SK-N-SH (cell line): ENCODE results near the gene ACSS2. TPM values are rescaled to one million over a fixed set of nuclear protein-coding genes. Genes with fewer than 3 reads are reported as not detected.
"Not testable (repeated sequence)": the region's sequence is repeated elsewhere in the genome, so short reads cannot be mapped to it uniquely, and the experiment has no call there.

Experiments
- CTCF ChIA-PET: fragments of 300-600, 350-600 bp; formaldehyde crosslinking; extraction: SDS; loops from one replicate; lab custom pipeline; 2021; lab: Yijun Ruan, JAX
- POLR2A ChIA-PET: fragments of 350-600 bp; sonication (Branson Sonifier 250); formaldehyde crosslinking; extraction: SDS; loops from one replicate; lab custom pipeline; 2020; ENCODE audit warnings: antibody characterized with exemption, inconsistent platforms; lab: Yijun Ruan, JAX
- DNase-seq: peaks from one replicate; pipeline ENCODE4 v3.0.0; 2012
- H2AFZ ChIP-seq: fragments of 200-600 bp; sonication (generic); 2 replicates; pipeline ENCODE4 v1.8.1; 2016; ENCODE audit warnings: antibody characterized with exemption, mild to moderate bottlenecking, low read depth
- H3F3A ChIP-seq: fragments of 200-600 bp; sonication (generic); replicated peaks from 2 replicates; pipeline ENCODE3; 2016; ENCODE audit warnings: antibody characterized with exemption, mild to moderate bottlenecking; ENCODE audit not compliant: insufficient read depth
- H3K27ac ChIP-seq, 2 experiments: fragments of 200-500 bp in 1 of 2; fragments of 200-600 bp in 1 of 2; sonication (Bioruptor generic) in 1 of 2; sonication (generic), shearing (Covaris generic) in 1 of 2; 2 replicates each; pipeline versions ENCODE4 v1.5.1 to v1.6.1; 2014 to 2016; ENCODE audit warnings: low read depth in 2 of 2, inconsistent platforms in 1 of 2, low read length in 1 of 2, mild to moderate bottlenecking in 1 of 2, mixed read lengths in 1 of 2
- H3K27me3 ChIP-seq: fragments of 200-600 bp; sonication (generic), shearing (Covaris generic); 2 replicates; pipeline ENCODE4 v1.6.1; 2016; ENCODE audit warnings: mixed run types; ENCODE audit not compliant: insufficient read depth
- H3K36me3 ChIP-seq, 2 experiments: fragments of 200-500 bp in 1 of 2; fragments of 200-600 bp in 1 of 2; sonication (Bioruptor generic) in 1 of 2; sonication (generic) in 1 of 2; replicated peaks in 1 of 2; 2 replicates each; pipeline versions ENCODE3 to v1.5.1; 2014 to 2016; ENCODE audit warnings: low read length in 1 of 2, mild to moderate bottlenecking in 1 of 2; ENCODE audit not compliant: insufficient read depth in 2 of 2, control insufficient read depth in 1 of 2
- H3K4me1 ChIP-seq, 2 experiments: fragments of 200-500 bp in 1 of 2; fragments of 200-600 bp in 1 of 2; sonication (Bioruptor generic) in 1 of 2; sonication (generic), shearing (Covaris generic) in 1 of 2; 2 replicates each; pipeline versions ENCODE4 v1.5.1 to v1.6.1; 2014 to 2016; ENCODE audit warnings: low read depth in 1 of 2, low read length in 1 of 2, mixed run types in 1 of 2; ENCODE audit not compliant: insufficient read depth in 2 of 2, control insufficient read depth in 1 of 2
- H3K4me2 ChIP-seq: fragments of 200-600 bp; sonication (generic), shearing (Covaris generic); 2 replicates; pipeline ENCODE4 v1.6.1; 2017; ENCODE audit warnings: mixed run types
- H3K4me3 ChIP-seq, 2 experiments: fragments of 200-500 bp in 1 of 2; fragments of 200-600 bp in 1 of 2; sonication (Bioruptor generic) in 1 of 2; sonication (generic), shearing (Covaris generic) in 1 of 2; 2 replicates each; pipeline versions ENCODE4 v1.5.1 to v1.8.1; 2014 to 2016; ENCODE audit warnings: low read depth in 2 of 2, inconsistent platforms in 1 of 2, low read length in 1 of 2, mild to moderate bottlenecking in 1 of 2, mixed read lengths in 1 of 2, moderate library complexity in 1 of 2
- H3K79me2 ChIP-seq: fragments of 200-600 bp; sonication (generic); 2 replicates; pipeline ENCODE4 v1.8.1; 2017; ENCODE audit warnings: mild to moderate bottlenecking; ENCODE audit not compliant: insufficient read depth
- H3K9ac ChIP-seq: fragments of 200-600 bp; sonication (generic); 2 replicates; pipeline ENCODE4 v1.6.1; 2017; ENCODE audit warnings: mixed run types
- H3K9me2 ChIP-seq: fragments of 200-600 bp; sonication (generic); 2 replicates; pipeline ENCODE4 v1.6.1; 2017; ENCODE audit warnings: mixed run types
- H3K9me3 ChIP-seq: fragments of 200-600 bp; sonication (generic); 2 replicates; pipeline ENCODE4 v1.6.1; 2017; ENCODE audit warnings: mixed run types, mild to moderate bottlenecking, moderate library complexity
- H4K20me1 ChIP-seq: fragments of 200-600 bp; sonication (generic); 2 replicates; pipeline ENCODE4 v1.6.1; 2017; ENCODE audit warnings: mild to moderate bottlenecking, mixed run types; ENCODE audit not compliant: insufficient read depth
- ELF1 ChIP-seq: IDR thresholded peaks from 2 replicates; pipeline ENCODE4 v1.4.0; 2012
- FOSL2 ChIP-seq: IDR thresholded peaks from 2 replicates; pipeline ENCODE4 v1.4.0; 2012; ENCODE audit warnings: low read depth, mild to moderate bottlenecking, moderate library complexity, borderline replicate concordance
- FOXJ3 ChIP-seq: sonication (generic); formaldehyde crosslinking; IDR thresholded peaks from 2 replicates; pipeline ENCODE4 v1.5.1; 2020; ENCODE audit warnings: mild to moderate bottlenecking, missing genetic modification reagents
- FOXM1 ChIP-seq: IDR thresholded peaks from 2 replicates; pipeline ENCODE4 v1.4.0; 2012; ENCODE audit warnings: low read depth, mild to moderate bottlenecking
- GABPA ChIP-seq: IDR thresholded peaks from 2 replicates; pipeline ENCODE4 v1.4.0; 2012; ENCODE audit warnings: low read depth, mild to moderate bottlenecking
- JUND ChIP-seq: IDR thresholded peaks from 2 replicates; pipeline ENCODE4 v1.4.0; 2012
- MEF2A ChIP-seq: IDR thresholded peaks from 2 replicates; pipeline ENCODE4 v1.4.0; 2012; ENCODE audit warnings: low read depth, borderline replicate concordance
- MXI1 ChIP-seq: IDR thresholded peaks from 2 replicates; pipeline ENCODE4 v1.6.1; 2012; ENCODE audit warnings: mild to moderate bottlenecking, low read depth, low read length, improper control_type of control experiment
- RAD21 ChIP-seq: IDR thresholded peaks from 2 replicates; pipeline ENCODE4 v1.6.1; 2012; ENCODE audit warnings: mild to moderate bottlenecking, low read length
- RCOR1 ChIP-seq: fragments of 150-350 bp; IDR thresholded peaks from 2 replicates; pipeline ENCODE4 v1.6.1; 2017; ENCODE audit warnings: antibody characterized with exemption, low read length
- SIN3A ChIP-seq: IDR thresholded peaks from 2 replicates; pipeline ENCODE4 v1.6.1; 2012; ENCODE audit warnings: low read depth, mild to moderate bottlenecking, low read length, moderate library complexity, borderline replicate concordance
- SMC3 ChIP-seq: IDR thresholded peaks from 2 replicates; pipeline ENCODE4 v1.6.1; 2012; ENCODE audit warnings: low read depth, low read length, improper control_type of control experiment
- USF1 ChIP-seq: IDR thresholded peaks from 2 replicates; pipeline ENCODE4 v1.4.0; 2012; ENCODE audit warnings: low read depth, borderline replicate concordance
- USF2 ChIP-seq: fragments of 150-350 bp; IDR thresholded peaks from 2 replicates; pipeline ENCODE4 v1.6.1; 2017; ENCODE audit warnings: antibody characterized with exemption, low read length, low read depth, borderline replicate concordance
- WGBS: methylation state at CpG from one replicate; pipeline ENCODE4 v1.1.6; 2017; ENCODE audit warnings: low lambda C conversion rate; 5-methylcytosine and 5-hydroxymethylcytosine counted together
- polyA plus RNA-seq, 3 experiments: library from polyadenylated mRNA; depleted of rRNA; stranded (reverse); fragments of >200 nt; gene quantifications; 2 replicates each; pipeline ENCODE4 v1.2.3, GENCODE V29; 2012
- TF ChIP-seq, protein P1 (sequence below): IDR thresholded peaks from 2 replicates; pipeline ENCODE4; 2012

ACSS2 gene
- polyA plus RNA-seq, 1 of the 3 experiments (the other 2 are of a cell fraction), result 25.5 TPM

- peaks cover 20% of the 10 kb centered on the region; the same call in 1 of the 2 replicates for H3K79me2 ChIP-seq
- peak; percentile 96 for DNase-seq
- no peak overlapping the region for H3K27ac ChIP-seq
- 0 out of 2 replicates have a peak overlapping the region, but pooled peaks have one; percentile 9 for H3K4me2 ChIP-seq
- no peaks in the 10 kb centered on the region for H4K20me1 ChIP-seq
- POLR2A ChIA-PET, result interaction anchor here (0.7 to 1.7 kb wide), 3 partner anchors 13 to 80 kb away, joined by 3 to 4 read pairs (median 3); partner anchors contain the start of genes GSS, MYH7B and NCOA6
- H3K27me3 ChIP-seq, result no peaks in the 10 kb centered on the region
- no peak overlapping the region for H3K9ac ChIP-seq
- 30% methylated on average over 20 of the region's 20 CpGs for WGBS
- peaks cover 7% of the 10 kb centered on the region for H3F3A ChIP-seq
- H3K9me2 ChIP-seq, result no peaks in the 10 kb centered on the region
- H3K4me3 ChIP-seq, result peak overlapping the region; percentile 5 to 64; a peak in 3 of 4 replicates
- H2AFZ ChIP-seq, result peak overlapping the region; percentile 56
- peaks cover 0 to 25% of the 10 kb centered on the region in 2 experiments; a peak in 2 of 4 replicates for H3K4me1 ChIP-seq
- no peaks in the 10 kb centered on the region for H3K9me3 ChIP-seq
- CTCF ChIA-PET, result interaction anchor here (0.8 to 6.1 kb wide), 11 partner anchors 10 to 333 kb away, joined by 3 to 61 read pairs (median 7); partner anchors contain the start of genes GSS and MYH7B
- no peaks in the 10 kb centered on the region for H3K36me3 ChIP-seq
- TF ChIP-seq SIN3A, result no peak
- TF ChIP-seq, protein P1, sequence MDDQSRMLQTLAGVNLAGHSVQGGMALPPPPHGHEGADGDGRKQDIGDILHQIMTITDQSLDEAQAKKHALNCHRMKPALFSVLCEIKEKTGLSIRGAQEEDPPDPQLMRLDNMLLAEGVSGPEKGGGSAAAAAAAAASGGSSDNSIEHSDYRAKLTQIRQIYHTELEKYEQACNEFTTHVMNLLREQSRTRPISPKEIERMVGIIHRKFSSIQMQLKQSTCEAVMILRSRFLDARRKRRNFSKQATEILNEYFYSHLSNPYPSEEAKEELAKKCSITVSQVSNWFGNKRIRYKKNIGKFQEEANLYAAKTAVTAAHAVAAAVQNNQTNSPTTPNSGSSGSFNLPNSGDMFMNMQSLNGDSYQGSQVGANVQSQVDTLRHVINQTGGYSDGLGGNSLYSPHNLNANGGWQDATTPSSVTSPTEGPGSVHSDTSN, result 0 out of 2 replicates have a peak, but pooled peaks have one; percentile 2
- TF ChIP-seq MXI1, result peak; percentile 39; the same call in 1 of the 2 replicates
- TF ChIP-seq, all 33 proteins: peak for 2
Observed at GRCh38 chr20:34875642-34876405, 588 bp upstream of the ACSS2 start.

- no peaks in the 10 kb centered on the region for H3K9me2 ChIP-seq
- no peak overlapping the region for H3K4me3 ChIP-seq
- no peaks in the 10 kb centered on the region for H4K20me1 ChIP-seq
- no peak overlapping the region for H2AFZ ChIP-seq
- H3K4me2 ChIP-seq, result no peak overlapping the region
- H3K79me2 ChIP-seq, result peaks cover 20% of the 10 kb centered on the region; the same call in 1 of the 2 replicates
- H3K4me1 ChIP-seq, result peaks cover 0 to 3% of the 10 kb centered on the region in 2 experiments; a peak in 1 of 4 replicates
- H3K27ac ChIP-seq, result no peak overlapping the region
- peaks cover 7% of the 10 kb centered on the region for H3F3A ChIP-seq
- DNase-seq, result no peak
- ChIA-PET POLR2A (interaction anchor here (0.6 kb wide), 1 partner anchor 183 kb away, joined by 4 read pairs; no protein-coding TSS in a partner anchor), CTCF (interaction anchor here (1.1 to 2.1 kb wide), 3 partner anchors 14 to 75 kb away, joined by 3 to 5 read pairs (median 3); partner anchors contain the start of genes GSS and MYH7B)
- 95% methylated on average over 6 of the region's 6 CpGs for WGBS
- TF ChIP-seq RAD21 (no peak), MEF2A (no peak), FOSL2 (no peak), GABPA (no peak), USF2 (no peak), FOXJ3 (CRISPR knock-in tag) (no peak), RCOR1 (no peak), ELF1 (no peak), SMC3 (no peak), USF1 (no peak), JUND (no peak), FOXM1 (no peak)
- no peak overlapping the region for H3K9ac ChIP-seq
- H3K36me3 ChIP-seq, result peaks cover 6% of the 10 kb centered on the region in 2 experiments
- no peaks in the 10 kb centered on the region for H3K27me3 ChIP-seq
- H3K9me3 ChIP-seq, result no peaks in the 10 kb centered on the region
Observed at GRCh38 chr20:34880215-34880850, 3.9 kb downstream of the ACSS2 start.

GRCh38 chr20:34880971-34881370 lies 4.6 kb downstream of the ACSS2 start:
- not testable (repeated sequence) for H3K9ac ChIP-seq, H3K27me3 ChIP-seq, H3K9me3 ChIP-seq, H3K4me1 ChIP-seq, H4K20me1 ChIP-seq, H3K4me3 ChIP-seq, H2AFZ ChIP-seq, H3K27ac ChIP-seq, H3F3A ChIP-seq, H3K9me2 ChIP-seq, H3K4me2 ChIP-seq, DNase-seq
- CTCF ChIA-PET, result interaction anchor here (1.1 to 2.1 kb wide), 3 partner anchors 13 to 75 kb away, joined by 3 to 5 read pairs (median 3); partner anchors contain the start of genes GSS and MYH7B
- H3K79me2 ChIP-seq, result peaks cover 20% of the 10 kb centered on the region; the same call in 1 of the 2 replicates
- POLR2A ChIA-PET, result interaction anchor here (0.6 kb wide), 1 partner anchor 182 kb away, joined by 4 read pairs; no protein-coding TSS in a partner anchor
- WGBS, result 91% methylated on average over 7 of the region's 7 CpGs
- H3K36me3 ChIP-seq, result peaks cover 7 to 12% of the 10 kb centered on the region in 2 experiments
